SIG-M5 treated with dmso at 0.1 percent for 504 hours (cell line): Measurements from ENCODE around the gene CPEB3.
"Not testable (repeated sequence)": the region's sequence is repeated elsewhere in the genome, so short reads cannot be mapped to it uniquely, and the experiment has no call there.

Experiments used
- DNase-seq: peaks from one replicate; lab custom pipeline; 2025; ENCODE audit not compliant: unreplicated experiment; lab: John Stamatoyannopoulos, UW

Gene CPEB3

DNA sequence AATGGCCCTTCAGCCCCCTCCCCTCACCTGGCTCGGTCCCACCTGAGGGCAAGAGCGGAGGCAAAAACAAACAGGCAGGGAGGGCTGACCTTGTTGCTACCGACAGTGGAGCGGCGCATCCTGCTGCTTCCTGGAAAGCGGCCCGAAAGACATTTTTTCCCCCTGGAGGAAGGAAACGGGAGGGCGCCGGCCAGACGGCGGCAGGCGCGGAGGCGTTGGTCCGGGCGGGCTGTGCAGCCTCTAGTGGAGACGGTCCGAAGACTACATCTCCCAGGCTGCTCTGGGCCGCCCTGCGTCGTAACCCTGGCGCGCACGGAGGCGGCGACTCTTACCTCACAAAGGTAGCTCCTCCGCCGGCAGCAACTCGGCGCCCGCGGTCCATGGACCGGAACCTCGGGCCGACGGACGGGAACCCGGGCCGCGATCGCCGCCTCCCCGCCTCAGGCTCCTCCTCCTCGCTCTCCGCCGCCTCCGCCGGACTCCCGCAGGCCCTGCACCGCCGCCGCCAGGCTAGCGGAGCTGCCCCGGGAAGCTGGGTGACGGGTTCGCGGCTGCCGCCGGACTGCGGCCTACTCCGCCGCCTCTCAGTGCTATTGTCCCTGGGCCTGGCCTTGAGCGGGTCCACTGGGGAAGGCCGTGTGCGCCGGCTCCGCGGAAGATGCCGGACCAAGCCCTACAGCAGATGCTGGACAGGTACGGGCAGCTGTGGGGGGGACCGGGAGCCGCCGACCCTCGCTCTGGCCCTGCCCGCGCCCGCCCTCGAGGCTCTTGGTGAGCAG lies at the start of gene CPEB3, which contains the start of gene MARCHF5:
Gene CPEB3 (minus strand): TSS at position 242 of the 779 bp plus-strand sequence. CDS start 50,728 bp downstream, outside the sequence.
Gene MARCHF5 (plus strand): TSS at position 331 of the 779 bp plus-strand sequence. CDS start 328 bp downstream, at position 659.
- peak; percentile 91 for DNase-seq

DNA sequence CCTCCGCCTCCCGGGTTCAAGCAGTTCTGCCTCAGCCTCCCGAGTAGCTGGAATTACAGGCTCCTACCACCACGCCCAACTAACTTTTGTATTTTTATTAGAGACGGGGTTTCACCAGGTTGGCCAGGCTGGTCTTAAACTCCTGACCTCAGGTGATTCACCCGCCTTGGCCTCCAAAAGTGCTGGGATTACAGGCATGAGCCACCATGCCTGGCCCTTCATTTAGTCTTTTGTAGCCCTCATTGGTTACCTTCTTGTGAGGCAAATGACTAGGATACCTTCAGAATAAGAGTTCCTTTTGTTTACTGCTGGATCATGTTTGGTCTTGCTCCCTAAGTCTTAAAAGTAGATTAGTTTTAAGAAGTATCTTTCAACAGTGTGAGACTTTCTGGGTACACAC lies 39.0 kb upstream of the CPEB3 start:
- DNase-seq: not testable (repeated sequence)

DNA sequence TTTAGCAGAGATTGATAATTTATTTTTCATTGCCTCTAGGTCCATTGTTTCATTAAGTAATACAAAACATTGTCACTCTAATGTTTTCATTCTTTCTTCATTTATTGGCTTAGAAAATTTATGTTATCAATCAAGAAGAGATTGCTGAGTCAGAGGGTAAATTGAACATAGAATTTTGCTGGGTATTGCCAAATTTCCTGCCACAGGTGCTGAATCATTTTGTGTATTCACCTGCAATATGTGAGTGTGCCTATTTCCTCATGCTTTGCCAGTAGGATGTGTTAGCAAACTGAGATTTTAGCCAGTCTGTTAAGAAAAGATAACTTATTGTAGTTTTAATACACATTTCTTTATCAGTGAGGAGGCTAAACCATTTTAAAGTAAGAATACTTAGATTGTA lies 38.1 kb upstream of the CPEB3 start:
- DNase-seq: no peak

DNA sequence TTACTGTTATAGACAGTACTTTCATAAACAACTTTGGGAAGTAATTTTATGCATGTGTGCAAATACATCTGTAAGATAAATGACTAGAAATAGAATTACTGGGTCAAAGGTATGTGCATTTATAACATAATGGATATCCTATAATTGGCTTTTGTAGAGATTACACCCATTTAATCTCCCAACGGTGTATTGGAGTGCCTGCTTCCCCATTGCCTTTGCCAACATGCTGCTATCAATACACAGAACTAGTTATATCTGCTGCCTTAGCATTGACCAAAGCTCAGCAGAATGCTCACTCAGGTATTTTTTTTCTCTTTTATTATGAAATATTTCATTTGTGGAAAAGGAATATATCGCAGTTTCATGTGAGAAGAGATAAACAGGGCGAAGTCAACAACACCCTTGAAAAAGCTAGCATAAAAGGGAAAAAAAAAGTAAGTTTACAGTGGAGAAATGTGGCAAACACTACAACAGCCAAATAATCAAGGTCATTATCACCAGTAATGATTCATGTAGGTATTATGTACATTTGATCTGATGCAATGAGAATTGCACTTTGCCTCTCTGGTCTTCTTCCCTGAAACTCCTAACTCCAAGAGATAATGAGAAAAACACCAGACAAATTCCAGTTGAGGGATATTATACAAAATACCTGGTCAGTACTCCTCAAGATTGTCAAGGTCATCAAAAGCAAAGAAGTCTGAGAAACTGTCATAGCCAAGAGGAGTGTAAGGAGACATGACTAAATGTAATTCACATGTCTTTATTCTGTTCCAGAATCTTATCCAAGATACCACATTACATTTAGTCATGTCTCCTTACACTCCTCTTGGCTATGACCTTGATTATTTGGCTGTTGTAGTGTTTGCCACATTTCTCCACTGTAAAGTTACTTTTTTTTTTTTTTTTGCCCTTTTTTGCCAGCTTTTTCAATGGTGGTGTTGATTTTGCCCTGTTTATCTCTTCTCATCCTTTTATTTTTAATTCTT lies 36.9 kb upstream of the CPEB3 start:
- DNase-seq: no peak

DNA sequence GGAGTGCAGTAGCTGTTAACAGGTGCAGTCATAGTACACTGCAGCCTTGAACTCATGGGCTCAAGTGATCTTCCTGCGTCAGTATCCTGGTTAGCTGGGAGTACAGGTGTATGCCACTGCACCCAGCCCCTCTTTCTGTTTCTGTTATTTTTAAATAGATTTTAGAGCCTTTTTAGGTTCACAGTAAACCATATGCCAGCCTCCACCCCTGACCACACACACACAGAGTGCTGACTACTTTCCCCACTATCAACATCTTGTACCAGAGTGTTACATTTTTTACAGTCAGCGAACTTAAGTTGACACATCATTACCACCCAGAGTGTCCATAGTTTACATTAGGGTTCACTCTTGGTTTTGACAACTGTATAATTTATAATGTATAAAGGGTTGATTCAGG lies 32.2 kb upstream of the CPEB3 start:
- DNase-seq: no peak

DNA sequence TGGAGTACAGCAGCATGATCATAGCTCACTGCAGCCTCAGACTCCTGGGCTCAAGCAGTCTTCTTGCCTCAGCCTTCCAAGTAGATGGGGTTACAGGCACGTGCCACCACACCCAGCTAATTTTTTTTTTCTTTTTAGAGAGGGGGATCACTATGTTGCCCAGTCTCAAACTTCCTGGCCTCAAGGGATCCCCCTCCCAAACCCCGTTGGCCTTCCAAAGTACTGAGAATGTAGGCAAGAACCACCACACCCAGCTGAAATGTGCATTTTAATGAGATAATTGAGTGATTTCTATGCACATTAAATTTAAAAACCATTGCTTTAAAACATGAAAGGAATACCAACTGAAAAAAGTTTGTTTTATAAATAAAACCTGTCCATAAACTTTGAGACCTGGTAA lies 25.7 kb upstream of the CPEB3 start:
- no peak for DNase-seq

DNA sequence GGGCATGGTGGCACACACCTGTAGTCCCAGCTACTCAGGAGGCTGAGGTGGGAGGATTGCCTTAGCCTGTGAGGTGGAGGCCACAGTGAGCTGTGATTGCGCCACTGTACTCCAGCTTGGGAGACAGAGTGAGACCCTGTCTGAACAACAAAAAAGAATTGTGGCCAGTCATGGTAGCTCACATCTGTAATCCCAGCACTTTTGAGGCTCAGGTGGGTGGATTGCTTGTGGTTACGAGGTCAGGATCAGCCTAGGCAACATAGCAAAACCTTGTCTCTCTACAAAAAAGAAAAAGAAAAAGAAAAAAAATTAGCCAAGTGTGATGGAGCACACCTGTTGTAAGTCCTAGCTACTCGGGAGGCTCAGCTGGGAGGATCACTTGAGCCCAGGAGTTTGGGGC lies 22.9 kb upstream of the CPEB3 start:
- no peak for DNase-seq

DNA sequence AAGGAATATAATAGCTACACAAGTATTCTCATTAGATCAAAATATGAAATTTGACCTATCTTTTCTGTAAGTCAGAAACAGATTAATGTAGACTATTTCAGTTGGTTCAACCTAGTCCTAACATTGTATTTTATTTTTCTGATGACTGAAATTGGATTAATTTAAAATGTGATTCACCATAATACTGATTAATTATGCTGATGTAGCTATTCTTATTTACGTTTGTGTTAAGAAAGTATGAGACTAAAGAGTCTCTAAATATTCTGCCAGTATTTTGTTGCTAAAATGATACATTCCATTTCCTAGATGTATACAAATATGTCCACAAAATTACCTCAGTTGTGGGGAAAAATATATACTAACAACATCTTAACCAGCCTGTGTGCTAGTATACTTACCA lies 18.4 kb upstream of the CPEB3 start:
- DNase-seq: no peak

DNA sequence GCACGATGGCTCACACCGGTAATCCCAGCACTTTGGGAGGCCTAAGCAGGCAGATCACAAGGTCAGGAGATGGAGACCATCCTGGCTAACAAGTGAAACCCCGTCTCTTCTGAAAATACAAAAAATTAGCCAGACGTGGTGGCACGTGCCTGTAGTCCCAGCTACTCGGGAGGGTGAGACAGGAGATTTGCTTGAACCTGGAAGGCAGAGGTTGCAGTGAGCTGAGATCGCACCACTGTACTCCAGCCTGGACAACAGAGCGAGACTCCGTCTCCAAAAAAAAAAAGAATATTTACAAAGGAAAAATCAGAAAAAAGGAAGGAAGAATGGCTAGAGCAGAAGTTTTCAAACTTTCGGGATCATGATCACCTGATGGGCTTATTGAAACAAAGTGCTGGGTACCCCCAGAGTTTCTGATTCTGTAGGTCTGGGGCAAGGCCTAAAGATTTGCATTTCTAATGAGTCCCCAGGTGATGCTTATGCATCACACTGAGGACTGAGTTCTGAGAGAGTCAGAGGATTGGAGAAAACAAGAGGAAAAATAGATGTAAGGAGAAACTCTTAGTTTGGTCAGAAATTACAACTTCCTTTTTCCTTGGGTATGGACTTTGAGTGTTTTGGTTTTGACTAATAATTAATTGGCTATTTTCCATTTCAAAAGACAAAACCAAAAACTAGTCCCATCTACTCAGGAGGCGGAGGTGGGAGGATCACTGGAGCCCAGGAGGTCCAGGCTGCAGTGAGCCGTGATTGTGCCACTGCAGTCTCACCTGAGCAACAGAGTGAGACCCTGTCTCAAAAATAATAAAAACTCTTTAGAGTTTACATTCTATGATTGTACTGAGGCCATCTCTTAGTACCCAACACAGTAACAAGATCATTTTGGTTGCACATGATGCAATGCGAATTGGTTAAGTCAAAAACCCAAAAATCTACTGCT lies 14.5 kb upstream of the CPEB3 start:
- DNase-seq: no peak

DNA sequence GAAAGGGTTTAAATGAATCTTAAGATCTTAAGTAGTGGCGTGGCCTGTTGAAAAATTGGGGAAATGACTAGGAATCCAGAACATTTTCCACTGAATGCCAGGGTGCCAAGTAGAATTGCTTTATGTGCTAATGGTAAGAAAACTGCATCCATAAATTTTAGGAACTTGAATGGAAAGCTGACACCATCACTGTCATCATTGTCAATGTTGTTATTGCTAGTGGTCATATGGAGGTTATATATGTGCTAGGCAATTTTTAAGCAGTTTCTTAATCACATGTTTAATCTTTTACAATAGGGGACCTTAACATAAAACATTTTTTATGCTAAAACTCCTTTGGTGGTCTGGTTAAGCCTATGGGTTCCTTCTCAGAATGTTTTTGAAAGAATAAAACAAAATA lies 13.2 kb upstream of the CPEB3 start:
- DNase-seq: no peak

DNA sequence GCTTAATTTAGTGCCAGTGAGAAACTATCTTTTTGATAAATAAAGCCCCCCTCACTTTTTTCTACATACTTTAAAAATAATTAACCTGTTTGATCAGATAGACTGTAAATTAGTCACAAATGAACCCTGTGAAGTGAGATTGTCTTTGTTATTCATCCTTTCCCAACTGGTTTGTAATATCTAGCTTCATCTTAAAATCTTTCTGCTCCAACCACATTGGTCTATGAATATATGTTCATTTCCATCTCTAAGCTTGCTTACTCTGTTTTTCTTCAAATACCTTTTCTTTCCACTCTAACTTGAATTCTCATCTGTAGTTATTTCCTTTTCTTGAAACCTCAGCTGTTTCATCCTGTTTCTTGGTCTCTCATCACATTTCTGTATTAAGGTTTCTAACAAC lies 12.2 kb upstream of the CPEB3 start:
- DNase-seq: no peak

DNA sequence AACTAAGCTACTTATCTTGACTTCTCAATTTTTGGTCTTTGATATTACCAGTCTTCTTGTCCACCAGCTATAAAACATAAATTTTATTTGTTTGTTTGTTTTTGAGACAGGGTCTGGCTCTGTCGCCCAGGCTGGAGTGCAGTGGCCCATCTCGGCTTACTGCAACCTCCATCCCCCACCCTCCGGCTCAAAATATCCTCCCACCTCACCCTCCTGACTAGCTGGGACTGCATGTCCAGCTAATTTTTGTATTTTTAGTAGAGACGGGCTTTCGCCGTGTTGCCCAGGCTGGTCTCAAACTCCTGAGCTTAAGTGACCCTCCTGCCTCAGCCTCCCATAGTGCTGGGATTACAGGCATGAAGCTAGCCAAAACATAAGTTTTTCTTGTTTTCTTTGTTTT lies 7.6 kb upstream of the CPEB3 start:
- DNase-seq: no peak

DNA sequence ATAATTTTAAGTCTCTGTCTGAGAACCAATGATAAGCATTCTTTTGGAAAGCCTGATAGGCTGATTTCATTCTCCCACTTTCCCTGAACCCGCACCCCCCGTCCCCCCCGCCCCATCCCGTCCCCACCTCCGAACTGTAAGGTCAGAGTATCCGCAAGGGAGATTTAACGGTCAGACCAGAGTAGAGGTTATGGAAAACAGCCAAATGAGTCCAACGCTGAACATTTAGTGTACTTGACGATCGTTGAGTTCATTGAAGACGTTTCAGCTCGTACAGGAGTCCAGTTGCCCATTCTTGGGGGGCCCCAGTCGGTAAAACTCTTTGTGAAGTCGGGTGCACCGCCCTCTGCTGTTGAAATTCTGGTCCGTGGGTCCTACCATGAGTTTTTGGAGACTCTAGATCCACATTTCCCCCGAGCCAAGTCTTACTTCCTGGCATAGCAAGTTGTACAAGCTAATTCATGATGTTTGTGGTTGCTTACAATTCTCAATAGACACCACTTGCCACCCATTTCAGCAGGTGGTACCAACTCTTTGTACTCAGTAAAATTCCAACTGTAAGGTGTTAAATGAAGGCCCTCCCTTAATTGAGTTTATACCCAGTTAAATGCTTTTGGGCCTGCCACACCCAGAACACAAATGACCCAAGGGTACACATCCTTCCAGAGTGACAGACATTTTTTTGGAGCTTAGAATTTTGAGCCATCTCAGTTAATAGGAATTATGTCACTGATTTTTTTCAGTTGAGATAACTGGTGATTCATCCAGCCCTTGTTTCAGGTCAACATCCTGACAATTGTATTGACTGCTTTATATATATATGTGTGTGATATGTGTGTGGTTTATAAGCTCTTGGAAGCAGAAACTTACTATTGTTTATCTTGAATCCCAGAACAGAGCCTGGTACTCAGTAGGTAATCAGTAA lies 1.3 kb upstream of the CPEB3 start:
- peak; percentile 56 for DNase-seq

DNA sequence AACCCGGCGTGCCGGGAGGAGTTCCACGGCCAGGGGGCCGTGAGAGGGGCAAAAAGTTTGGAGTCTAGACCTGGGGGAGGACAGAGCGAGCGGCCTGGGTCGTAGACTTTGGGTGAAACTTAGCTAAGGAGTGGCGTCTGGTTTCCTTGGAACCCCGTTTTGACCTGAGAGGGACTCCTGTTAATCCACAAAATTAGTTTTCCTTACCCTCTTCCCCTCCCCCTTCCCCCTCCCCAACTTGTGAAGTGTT lies 663 bp upstream of the CPEB3 start:
- no peak for DNase-seq

DNA sequence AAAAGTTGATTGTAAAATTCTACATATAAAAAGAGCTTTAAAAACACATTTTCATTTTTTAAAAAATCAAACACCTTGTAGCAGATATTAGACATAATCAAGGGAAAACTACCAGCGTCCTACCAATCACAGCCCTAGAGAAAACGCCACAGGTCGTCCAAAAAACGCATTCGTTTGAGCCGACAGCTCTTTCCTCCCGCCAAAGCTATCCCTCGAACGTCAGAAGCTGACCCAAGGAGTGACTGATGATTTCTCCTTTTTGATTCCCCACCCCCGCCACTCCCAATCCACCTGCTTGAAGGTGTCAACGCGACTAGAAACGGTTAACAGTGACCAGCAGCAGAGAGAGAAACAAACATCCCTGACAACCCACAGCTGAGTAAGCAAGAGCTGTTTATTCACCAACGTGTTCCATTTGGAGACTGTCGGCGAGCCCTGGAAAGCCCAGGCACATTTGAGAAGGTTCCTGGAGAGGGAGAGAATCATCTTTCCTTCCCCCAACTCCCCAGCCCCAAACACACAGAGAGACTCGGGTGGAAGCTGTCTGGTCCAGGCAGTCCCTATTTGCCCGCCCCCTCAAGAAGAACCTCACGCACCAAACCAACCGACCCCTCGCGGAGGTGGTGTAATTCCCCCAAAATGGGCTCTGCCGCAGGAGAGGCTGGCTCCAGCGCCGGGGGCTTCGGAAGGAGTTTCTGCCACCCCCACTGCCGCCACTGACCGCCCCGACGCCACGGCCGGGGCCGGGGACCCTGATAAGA lies 622 bp downstream of the CPEB3 start:
- DNase-seq: peak; percentile 18

DNA sequence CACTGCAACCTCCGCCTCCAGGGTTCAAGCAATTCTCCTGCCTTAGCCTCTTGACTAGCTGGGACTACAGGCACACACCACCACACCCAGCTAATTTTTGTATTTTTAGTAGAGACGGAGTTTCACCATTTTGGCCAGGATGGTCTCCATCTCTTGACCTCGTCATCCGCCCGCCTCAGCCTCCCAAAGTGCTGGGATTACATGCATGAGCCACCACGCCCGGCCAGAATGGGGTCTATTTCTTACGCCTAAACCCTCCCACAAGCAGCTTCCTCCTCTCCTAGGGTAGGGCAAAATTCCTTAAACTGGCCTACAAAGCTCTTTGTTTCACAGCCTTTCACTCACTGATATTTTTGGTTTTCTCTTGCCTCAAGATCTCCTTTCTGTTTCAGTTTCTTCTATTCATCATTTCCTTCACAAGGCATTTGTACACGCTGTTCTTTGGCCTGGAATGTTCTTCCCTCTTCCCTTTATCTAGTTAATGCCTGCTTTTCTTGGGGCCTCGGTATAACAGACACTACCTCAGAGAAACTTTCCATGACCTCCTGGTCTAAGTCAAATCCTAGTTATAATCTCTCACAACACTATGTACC lies 6.7 kb downstream of the CPEB3 start:
- peak; percentile 9 for DNase-seq

DNA sequence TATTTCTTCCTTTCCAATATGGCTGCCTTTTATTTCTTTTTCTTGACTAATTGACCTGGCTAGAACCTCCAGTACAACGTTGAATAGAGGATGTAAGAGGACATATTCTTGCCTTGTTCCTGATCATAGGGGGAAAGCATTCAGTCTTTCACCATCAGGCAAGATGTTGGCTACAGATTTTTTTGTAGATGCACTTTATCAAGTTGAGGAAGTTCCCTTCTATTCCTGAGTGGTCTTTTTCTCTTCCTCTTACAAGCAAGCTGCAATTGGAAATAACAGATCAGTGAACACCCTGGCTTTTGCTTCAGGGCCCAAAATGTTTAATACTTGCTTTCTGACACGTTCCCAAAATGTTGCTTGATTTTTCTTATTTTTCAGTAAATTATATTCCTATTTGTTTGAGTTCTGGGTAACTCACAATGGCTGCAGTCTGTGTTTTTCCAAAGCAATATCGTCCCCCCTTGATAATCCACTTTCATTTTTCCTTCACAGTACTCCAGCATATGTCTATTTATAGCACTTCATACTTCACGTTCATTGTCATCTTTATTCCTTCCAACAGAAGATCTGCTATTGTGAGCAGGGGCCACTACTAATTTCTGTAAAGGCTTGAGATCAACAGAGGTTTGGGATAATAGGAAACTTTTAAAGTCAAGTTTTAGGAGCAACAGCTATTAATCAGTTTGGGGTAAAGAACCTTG lies 11.7 kb downstream of the CPEB3 start:
- peak; percentile 12 for DNase-seq

DNA sequence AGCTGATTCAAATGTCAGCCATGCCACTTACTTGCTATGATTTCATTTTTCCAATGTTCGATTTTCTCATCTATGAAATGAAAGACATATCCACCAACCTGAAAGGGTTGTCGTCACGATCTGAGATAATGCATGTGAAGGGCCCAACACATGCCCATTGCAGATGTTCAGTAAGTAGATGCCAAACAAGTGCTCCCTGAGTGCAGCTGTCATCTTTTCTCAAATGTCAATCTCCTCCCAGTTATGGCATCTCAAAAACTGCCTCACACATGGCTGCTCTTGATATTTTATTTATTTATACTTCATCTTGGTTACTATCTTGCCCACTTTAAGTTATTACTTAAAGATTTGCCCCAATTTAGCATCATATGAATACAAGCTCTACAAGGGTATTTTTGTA lies 16.8 kb downstream of the CPEB3 start:
- no peak for DNase-seq
